Retinal pigment epithelial cell (primary cell): Measurements from ENCODE around the gene DNAL1.
"Not testable (repeated sequence)": the region's sequence is repeated elsewhere in the genome, so short reads cannot be mapped to it uniquely, and the experiment has no call there.

ENCODE experiments used
- DNase-seq: peaks from one replicate; pipeline ENCODE4 v3.0.0-alpha.2; 2010; ENCODE audit warnings: low read depth
- H3K4me3 ChIP-seq: 2 replicates; pipeline ENCODE4 v1.5.1; 2011; ENCODE audit warnings: mild to moderate bottlenecking, low read length, control low read depth, moderate library complexity
- TF ChIP-seq, protein P1 (sequence below): conservative IDR thresholded peaks from 2 replicates; pipeline ENCODE4 v1.5.1; 2011; ENCODE audit warnings: low read depth, low read length, control low read depth, inconsistent platforms

Gene DNAL1

DNA sequence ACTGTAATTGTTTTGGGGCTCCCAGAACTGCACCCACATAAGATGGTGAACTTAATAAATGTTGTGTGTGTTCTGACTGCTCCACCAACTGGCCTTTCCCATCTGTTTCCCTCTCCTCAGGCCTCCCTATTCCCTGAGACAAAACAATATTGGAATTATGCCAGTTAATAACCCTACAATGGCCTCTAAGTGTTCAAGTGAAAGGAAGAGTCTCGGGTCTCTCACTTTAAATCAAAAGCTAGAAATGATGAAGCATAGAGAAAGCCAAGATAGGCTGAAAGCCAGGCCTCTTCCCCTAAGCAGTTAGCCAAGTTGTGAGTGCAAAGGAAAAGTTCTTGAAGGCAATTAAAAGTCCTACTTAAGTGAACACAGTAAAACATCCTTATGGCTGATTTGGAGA, 19.1 kb upstream of the DNAL1 start:
- TF ChIP-seq, protein P1, sequence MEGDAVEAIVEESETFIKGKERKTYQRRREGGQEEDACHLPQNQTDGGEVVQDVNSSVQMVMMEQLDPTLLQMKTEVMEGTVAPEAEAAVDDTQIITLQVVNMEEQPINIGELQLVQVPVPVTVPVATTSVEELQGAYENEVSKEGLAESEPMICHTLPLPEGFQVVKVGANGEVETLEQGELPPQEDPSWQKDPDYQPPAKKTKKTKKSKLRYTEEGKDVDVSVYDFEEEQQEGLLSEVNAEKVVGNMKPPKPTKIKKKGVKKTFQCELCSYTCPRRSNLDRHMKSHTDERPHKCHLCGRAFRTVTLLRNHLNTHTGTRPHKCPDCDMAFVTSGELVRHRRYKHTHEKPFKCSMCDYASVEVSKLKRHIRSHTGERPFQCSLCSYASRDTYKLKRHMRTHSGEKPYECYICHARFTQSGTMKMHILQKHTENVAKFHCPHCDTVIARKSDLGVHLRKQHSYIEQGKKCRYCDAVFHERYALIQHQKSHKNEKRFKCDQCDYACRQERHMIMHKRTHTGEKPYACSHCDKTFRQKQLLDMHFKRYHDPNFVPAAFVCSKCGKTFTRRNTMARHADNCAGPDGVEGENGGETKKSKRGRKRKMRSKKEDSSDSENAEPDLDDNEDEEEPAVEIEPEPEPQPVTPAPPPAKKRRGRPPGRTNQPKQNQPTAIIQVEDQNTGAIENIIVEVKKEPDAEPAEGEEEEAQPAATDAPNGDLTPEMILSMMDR, result no peak
- no peak overlapping the region for H3K4me3 ChIP-seq
- DNase-seq, result no peak

DNA sequence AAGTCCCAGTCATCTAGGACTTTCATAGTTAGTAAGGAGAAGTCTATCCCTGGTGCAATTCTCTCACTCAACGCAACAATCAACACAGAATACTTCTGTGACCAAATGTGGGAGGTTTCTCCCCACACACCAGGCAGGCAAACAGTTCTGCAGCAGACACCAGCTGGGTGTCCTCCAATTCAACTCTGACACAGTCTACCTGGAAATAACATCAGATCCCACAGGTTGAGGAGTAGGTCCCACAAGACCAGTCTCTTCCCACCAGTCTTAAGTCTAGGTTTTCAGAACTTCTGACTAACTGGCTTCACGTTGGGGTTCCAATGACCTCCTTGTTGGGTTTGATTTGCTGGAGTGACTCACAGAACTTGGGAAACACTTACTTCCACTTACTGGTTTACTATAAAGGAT, 17.6 kb upstream of the DNAL1 start:
- TF ChIP-seq, protein P1, result no peak
- H3K4me3 ChIP-seq, result no peak overlapping the region
- DNase-seq, result no peak

DNA sequence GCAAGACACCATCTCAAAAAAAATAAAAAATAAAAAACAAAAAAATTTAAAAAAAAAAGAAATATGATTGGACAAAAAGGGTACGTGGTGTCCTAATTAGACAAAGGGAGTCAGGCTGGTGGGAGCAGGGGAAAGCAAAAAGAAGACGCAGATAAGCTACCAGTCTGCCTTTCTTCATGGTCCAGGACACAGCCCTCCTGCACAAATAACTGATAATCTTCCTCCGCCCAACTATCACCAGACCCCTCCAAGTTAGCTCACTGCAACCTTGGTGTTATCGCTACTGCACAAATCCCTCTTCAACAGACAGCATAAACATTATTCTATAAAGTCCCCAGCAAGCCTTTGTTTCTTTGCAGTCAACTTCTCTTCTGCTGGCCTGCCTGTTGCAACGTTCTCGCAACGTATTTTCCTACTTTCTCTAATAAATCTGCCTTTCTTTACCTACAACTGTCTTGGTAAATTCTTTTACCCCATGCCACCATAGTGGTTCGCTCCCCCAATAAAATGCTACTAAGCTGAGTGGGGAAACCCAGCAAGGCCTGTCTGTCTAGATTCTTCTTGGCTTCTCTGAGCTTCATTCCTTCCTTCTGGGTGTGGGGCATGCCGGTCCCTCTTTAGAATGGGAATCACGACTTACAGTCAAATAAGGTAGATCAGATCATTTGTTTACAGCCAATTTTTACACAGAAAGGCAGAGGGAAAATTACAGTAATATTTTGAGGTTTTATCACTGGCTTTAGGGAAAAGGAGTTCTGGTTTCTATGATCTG, 14.6 kb upstream of the DNAL1 start:
- no peak overlapping the region for H3K4me3 ChIP-seq
- TF ChIP-seq, protein P1, result no peak

DNA sequence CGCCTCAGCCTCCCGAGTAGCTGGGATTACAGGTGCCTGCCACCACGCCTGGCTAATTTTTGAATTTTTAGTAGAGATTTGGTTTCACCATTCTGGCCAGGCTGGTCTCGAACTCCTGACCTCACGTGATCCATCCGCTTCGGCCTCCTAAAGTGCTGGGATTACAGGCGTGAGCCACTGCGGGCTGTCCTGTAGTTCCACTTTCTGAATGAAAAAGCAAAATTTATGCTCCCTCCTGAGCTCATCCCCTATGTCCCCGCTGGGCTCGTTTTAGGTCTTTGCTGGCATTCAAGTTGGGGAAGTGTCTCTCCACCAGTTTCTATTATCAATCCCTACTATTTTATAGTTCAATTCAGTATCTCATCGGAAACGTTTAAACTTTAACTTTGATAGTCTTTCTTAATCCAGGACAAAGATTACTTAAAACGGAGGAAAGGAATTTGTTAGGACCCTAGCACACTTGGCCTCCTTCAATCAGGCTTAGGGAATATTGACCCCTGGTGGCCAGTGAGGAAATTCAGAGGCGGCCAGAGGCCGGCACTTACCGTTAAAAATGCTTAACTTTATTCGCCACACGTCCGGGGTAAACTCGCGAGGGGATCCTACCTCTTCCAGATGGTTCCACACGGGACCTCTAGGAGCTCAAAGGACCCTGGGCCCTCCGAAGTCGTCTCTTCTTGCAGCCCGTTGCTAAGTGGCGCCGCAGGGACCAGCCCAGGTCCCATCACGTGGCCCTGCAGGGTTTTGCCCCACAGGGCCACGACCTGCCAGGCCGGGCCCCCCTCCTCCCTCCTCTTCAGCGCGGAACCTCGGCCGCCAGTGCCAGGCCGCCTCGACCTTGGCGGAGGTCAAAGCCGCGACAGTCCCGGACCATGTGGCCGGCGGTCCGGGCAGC, 11.4 kb upstream of the DNAL1 start:
- H3K4me3 ChIP-seq, result peak overlapping the region; percentile 54
- TF ChIP-seq, protein P1, result peak; percentile 86
- DNase-seq, result peak; percentile 20

More for the DNA sequence above, 14.6 kb upstream of the DNAL1 start:
- no peak for DNase-seq

DNA sequence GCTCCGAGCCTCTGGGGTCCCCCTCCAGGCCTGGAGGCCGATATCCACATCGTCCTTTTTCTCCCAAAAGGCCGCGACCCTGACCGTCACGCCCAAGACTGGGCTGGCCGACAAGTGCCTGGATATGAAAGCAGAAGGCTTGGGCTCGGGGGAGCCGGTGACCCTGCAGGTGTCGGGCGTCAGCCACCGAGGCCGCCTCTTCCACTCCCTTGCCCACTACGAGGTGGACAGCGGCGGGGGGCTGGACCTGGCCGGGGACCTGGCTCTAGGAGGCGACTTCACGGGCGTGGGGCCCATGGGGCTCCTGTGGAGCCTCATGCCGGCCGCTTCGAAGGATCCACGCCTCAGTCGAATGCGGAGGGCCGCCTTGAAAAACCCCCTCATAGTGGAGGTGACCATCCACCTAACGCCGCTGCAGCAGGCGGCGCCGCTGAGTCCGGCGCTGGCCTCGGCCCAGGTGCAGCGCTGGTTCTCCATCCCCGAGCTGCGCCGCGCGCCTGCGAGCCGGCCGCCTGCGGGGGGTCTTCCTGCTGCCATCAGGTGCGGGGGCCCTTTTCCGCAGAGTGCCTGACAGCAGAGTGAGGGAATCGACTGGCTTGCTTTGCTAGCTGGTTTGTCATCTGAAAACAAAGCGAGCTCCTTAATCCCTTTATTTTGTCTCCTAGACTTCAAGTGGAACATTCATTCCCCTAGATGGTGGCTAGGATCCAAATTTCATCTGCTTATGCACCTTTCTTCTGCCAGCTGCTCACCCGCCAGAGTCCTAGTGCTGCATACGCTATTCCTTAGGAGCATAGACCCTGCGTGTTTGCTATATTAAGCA, 10.6 kb upstream of the DNAL1 start:
- peak overlapping the region; percentile 54 for H3K4me3 ChIP-seq
- no peak for DNase-seq
- TF ChIP-seq, protein P1, result peak; percentile 36

DNA sequence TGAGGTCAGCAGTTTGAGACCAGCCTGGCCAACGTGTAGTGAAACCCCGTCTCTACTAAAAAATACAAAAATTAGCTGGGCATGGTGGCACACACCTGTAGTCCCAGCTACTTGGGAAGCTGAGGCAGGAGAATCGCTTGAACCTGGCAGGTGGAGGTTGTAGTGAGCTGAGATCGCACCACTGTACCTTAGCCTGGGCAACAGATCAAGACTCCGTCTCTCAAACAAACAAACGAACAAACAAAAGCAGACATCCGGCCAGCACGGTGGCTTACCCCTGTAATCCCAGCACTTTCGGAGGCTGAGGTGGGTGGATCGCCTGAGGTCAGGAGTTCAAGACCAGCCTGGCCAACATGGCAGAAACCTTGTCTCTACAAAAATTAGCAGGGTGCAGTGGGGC, 8.4 kb upstream of the DNAL1 start:
- not testable (repeated sequence) for DNase-seq, H3K4me3 ChIP-seq

DNA sequence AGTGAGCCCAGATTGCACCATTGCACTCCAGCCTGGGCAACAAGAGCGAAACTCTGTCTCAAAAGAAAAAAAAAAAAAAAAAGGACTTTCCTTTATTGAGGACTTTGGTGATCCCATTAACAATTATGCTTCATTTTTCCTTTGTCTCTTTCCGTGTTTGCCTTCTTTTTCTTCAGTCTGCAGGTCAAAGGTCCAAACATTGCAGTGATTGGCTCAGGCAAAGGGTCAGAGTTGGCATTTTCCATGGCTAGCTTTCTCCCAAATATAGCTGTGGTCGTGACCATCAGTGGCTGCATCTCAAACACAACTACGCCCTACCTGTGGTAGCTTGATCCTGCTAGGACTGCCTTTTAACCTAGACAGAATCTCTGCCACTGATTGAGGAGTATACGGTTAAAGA, 7.0 kb upstream of the DNAL1 start:
- TF ChIP-seq, protein P1, result no peak
- H3K4me3 ChIP-seq, result no peak overlapping the region
- DNase-seq, result no peak
